GM19328 (cell line): ENCODE data around the gene H2BW1.
"Not testable (repeated sequence)": the region's sequence is repeated elsewhere in the genome, so short reads cannot be mapped to it uniquely, and the experiment has no call there.

Experiments used
- ATAC-seq: cut with Tn5 transposase; IDR thresholded peaks from one replicate; pipeline ENCODE4 v1.9.1; 2021; ENCODE audit warnings: mild to moderate bottlenecking, moderate library complexity; ENCODE audit not compliant: unreplicated experiment

The H2BW1 gene, protein sequence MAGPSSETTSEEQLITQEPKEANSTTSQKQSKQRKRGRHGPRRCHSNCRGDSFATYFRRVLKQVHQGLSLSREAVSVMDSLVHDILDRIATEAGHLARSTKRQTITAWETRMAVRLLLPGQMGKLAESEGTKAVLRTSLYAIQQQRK

DNA sequence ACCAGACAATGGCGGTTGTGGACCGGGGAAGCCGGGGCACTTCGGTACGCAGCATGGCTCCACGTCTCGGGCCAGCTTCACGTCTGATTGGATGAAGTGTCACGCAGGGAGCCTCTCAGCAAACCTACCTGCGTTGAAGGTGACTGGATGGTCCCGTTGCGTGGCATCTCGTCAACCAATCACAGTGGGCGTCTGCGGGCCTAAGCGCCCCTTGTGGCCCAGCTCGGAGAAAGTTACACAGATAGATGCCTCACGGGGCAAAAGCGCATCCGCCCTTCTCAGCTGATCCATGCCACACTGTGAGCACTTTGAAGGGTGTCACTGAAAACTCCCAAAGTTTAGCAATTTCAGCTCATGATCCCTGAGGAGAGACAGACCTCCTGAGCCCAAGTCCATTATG, at the start of gene H2BW1:
TSS of gene H2BW1 (minus strand) at position 103 of the 400 bp plus-strand sequence. CDS start 132 bp downstream, outside the sequence.
- no peak for ATAC-seq

DNA sequence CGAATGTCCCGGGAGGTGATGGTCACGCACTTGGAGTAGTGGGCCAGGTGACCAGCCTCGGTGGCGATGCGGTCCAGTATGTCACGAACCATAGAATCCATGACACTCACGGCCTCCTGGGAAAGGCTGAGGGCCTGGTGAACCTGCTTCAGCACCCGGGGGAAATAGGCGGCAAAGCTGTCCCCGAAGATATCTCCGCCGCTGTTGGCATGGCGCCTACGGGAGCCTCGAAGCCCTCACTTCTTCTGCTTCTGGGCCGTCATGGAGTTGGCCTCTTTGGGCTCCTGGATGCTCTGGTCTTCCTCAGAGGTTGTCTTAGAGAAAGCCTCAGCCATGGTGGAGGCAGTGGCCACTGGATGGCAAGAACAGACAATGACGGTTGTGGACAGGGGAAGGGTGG, 49.1 kb upstream of the H2BW1 start:
- ATAC-seq = not testable (repeated sequence)

DNA sequence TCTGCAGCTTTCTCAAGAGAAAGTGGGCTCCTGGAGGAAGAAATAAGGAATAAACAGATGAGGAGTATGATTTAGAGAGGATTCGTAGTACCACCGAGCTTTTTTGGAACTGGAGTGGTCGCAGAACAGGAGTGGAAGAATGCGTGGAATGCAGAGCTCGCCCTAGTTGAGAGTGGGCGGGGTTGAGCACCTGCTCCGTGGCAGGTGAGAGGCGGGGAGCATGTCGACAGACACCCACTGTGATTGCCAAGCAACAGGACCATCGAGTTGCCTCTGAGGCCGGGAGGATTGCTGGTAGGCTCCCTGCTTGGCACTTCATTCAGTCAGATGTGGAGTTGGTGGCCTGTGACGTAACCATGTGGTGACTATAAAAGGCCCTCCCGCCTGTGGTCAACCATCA, 41.4 kb upstream of the H2BW1 start:
- not testable (repeated sequence) for ATAC-seq

DNA sequence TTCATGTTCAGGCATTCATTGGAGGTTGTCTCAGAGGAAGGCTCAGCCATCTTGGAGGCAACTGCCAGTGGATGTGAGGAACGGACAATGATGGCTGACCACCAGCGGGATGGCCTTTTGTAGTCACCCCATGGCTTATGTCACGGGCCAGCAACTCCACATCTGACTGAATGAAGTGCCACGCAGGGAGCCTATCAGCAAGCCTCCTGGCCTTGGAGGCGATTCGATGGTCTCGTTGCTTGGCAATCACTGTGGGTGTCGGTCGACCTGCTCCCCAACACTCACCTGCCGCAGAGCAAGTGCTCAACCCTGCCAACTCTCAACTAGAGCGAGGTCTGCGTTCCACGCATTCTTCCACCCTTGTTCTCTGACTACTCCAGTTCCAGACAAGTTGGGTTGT, 33.7 kb upstream of the H2BW1 start:
- no peak for ATAC-seq

DNA sequence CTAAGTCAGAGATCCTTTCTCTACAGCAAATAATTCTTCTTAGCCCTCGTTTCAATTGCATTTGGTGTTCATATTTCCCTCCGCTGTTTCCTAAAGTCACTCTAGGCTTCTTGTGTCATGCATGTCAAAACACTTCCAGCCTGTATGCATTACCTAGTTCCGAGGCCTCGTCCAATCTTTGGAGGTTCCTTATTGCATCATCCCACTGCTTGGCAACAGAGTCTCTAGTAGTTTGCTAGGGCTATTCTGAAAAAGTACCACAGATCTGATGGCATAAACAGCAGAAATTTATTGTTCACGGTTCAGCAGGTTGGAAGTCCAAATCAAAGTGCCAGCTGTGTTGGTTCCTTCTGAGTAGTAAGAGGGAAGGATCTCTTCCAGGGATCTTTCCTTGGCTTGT, 32.1 kb upstream of the H2BW1 start:
- ATAC-seq = no peak

DNA sequence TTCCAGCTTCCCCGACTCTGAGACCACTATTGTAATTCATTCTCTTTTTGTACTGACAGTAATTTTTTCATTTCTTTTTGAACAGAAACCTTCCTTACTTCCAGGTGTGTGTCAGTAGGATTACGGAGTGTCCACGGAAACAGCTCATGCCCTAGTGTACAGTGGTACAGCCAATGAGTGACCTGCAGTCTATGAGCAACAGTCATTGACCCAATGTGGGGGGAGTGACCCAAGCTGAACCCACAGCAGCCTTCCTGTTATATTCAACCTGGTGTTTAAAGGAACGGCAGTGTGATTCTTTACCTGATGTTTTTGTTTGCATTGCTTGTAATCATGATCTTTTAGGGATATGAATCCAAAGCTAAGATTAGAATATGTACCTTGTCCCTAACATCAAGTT, 27.5 kb upstream of the H2BW1 start:
- no peak for ATAC-seq

DNA sequence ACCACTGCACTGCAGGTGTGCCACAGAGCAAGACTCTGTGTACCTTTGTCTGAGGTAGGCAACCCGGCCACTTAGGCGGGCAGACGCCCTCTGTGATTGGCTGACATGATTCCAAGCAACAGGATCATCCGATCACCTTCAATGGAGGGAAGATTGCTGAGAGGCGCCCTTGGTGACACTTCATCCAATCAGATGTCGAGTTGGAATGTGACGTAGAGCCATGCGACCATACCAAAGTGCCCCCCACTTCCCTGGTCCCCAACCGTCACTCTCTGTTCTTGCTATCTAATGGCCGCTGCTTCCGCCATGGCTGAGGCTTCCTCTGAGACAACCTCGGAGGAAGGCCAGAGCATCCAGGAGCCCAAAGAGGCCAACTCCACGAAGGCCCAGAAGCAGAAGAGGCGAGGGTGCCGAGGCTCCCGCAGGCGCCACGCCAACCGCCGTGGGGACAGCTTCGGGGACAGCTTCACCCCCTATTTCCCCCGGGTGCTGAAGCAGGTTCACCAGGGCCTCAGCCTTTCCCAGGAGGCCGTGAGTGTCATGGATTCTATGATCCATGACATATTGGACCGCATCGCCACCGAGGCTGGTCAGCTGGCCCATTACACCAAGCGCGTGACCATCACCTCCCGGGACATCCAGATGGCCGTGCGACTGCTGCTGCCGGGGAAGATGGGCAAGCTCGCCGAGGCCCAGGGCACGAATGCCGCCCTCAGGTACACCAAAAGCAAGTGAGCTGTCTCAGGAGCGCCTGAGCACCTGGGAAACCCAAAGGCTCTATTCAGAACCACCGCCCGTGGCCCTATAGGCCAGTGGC, 26.4 kb upstream of the H2BW1 start, which contains the start of gene H2BW2:
TSS of gene H2BW2 (plus strand) at position 268 of the 817 bp plus-strand sequence. CDS start at position 307, 39 bp downstream.
- no peak for ATAC-seq

DNA sequence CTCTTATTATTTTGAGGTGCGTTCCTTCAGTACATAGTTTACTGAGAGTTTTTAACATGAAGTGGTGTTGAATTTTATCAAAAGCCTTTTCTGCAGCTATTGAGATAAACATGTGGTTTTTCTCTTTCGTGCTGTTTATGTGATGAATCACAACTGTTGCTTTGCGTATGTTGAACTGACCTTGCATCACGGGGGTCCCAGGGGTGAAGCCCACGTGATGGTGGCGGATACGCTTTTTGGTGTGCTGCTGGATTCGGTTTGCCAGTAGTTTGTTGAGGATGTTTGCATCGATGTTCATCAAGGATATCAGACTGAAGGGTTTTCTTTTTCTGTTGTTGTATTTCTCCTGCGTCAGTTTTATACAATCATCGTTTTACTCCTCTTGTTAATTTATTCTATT, 4.6 kb upstream of the H2BW1 start:
- no peak for ATAC-seq

DNA sequence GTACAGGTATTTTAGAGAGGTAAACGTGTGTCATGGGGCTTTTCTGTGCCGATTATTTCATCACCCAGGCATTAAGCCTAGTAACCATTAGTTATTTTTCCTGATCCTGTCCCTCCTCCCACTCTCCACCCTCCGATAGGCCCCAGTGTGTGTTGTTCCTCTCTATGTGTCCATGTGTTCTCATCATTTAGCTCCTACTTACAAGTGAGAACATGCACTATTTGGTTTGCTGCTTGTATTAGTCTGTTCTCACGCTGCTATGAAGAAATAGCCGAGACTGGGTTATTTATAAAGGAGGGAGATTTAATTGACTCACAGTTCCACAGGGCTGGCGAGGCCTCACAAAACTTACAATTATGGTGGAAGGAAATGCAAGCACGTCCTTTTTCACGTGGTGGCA, 2.1 kb upstream of the H2BW1 start:
- not testable (repeated sequence) for ATAC-seq

DNA sequence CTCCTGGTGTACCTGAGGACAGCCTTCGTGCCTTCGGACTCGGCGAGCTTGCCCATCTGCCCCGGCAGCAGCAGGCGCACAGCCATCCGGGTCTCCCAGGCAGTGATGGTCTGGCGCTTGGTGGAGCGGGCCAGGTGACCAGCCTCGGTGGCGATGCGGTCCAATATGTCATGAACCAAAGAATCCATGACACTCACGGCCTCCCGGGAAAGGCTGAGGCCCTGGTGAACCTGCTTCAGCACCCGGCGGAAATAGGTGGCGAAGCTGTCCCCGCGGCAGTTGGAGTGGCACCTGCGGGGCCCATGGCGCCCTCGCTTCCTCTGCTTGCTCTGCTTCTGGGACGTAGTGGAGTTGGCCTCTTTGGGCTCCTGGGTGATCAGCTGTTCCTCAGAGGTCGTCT, 350 bp downstream of the H2BW1 start:
- ATAC-seq = no peak

DNA sequence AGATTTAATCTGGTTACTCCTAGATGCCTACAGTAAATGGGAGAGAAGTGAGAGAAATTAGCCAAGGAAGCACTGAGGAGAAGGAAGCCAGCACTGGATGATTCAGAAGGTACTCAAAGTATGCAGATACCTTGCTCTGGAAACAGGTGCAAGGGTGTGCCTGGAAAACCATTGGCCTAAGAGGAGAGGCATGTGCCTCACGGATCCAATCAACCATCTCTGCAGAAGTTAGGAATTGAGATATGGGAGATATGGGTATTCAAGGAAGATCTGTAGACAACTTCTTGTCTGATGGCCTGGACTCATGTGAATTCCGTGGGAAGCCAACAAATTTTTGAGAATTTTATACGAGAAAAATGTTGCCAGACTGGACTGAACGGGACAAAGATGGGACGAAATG, 4.7 kb downstream of the H2BW1 start:
- no peak for ATAC-seq

DNA sequence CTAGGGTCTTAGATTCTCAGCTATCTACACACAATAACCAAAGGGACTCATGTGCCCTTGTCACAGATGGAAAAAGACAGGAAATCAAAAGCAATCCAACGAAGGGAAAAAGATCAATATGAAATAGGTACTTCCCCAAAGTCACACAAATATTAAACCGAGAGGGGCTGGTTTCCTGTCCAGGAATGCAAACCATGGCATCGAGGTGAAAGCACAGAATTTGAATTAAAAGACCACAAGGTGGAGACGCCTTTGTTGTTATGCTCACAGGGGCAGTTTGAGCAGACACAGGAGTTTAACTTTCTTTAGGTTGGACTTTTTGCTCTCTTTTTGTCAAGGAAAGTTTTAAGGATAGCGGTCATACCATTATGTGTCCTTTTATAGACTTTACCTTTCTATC, 14.3 kb downstream of the H2BW1 start:
- no peak for ATAC-seq

DNA sequence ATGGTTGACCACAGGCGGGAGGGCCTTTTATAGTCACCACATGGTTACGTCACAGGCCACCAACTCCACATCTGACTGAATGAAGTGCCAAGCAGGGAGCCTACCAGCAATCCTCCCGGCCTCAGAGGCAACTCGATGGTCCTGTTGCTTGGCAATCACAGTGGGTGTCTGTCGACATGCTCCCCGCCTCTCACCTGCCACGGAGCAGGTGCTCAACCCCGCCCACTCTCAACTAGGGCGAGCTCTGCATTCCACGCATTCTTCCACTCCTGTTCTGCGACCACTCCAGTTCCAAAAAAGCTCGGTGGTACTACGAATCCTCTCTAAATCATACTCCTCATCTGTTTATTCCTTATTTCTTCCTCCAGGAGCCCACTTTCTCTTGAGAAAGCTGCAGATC, 30.0 kb downstream of the H2BW1 start:
- ATAC-seq = not testable (repeated sequence)

DNA sequence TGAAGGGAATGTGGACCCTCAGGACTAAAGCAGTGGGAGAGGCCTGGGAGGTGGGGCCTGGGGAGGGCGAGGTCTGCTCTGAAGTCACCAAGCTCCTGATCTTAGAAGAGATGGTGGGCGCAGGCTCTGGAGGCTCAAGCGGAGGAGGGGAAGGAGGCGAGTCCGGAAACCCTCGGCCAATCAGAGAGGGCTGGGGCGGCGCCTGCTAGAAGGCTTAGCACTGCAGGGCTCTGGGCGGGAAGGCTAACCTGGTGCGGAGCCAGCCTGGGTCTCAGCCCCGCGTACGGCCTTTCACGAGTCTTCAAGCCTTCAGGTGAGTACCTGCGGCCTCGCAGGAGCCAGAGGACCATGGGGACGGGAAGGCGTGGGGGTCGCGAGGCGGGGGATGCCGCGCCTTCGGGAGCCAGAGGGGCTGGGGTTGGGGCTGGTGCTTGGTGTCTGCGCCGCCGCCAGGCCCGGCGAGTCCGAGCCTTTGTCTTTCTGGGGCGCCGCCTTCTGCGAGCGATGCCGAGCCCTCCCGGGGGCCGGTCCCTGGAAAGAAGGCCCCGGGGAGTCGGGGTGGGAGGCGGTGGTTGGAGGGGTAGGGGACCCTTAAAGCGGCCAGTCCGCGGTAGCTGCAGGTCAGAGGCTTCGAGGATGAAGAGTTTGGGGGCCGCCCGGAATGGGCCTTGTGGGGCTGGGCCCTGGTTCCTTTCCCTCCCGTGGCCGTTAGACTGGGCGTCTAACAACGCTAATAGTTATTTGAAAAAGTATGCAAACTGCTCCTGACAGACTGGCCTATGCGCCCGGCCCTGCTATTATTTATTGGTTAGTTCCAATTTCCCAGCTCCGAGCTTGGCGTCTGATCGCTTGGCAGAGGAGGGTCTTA, 50.9 kb downstream of the H2BW1 start, which contains the start of gene TMSB15B:
TSS of gene TMSB15B (plus strand) at position 217 of the 868 bp plus-strand sequence.
- peak; percentile 96 for ATAC-seq
